C4-2B (cell line): ENCODE results near the gene TRPC4AP.

Experiments used
- CTCF ChIP-seq: fragments of 450-650 bp; conservative IDR thresholded peaks from 2 replicates; pipeline ENCODE4 v1.5.1; 2017; ENCODE audit warnings: mild to moderate bottlenecking
- ZFX ChIP-seq: fragments of 450-650 bp; IDR thresholded peaks from 2 replicates; pipeline ENCODE4 v1.6.1; 2017

GRCh38 chr20:34971561-34972235, 120.9 kb downstream of the TRPC4AP start:
- TF ChIP-seq CTCF (no peak), ZFX (no peak)
